ENCODE results near the gene P2RY11. TPM values are rescaled to one million over a fixed set of nuclear protein-coding genes. Genes with fewer than 3 reads are reported as not detected.
A peak's percentile ranks its signal among the peaks of the same experiment; 100 is the strongest.

Gene P2RY11
- total and polyA plus RNA-seq, 2 donors (not counting 1 experiment from before 2014, with no cell fraction given) = 25.8 to 27.1 TPM

DNA sequence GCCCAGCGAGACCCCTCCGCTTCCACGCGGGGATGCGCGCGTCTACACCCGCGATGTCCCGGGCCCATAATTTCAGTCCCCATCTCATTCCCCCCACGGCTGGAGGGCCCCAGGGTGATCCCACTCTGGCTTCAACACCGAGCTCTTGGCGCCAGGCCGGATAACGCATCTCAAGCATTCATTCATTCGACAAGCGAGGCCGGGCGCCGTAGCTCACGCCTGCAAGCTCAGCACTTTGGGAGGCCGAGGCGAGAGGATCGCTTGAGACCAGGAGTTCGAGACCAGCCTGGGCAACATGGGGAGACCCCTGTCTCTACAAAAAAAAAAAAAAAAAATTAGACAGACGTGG, 14.9 kb upstream of the P2RY11 start:
- H3K4me1 Mint-ChIP-seq = peaks cover 39% of the 10 kb centered on the region
- DNase-seq = no peak
- H4K20me1 ChIP-seq (ENCODE audit: control insufficient read depth, insufficient read depth, low read length, poor library complexity, severe bottlenecking) = no peaks in the 10 kb centered on the region
- ChIA-PET CTCF (interaction anchor here (0.7 to 14.9 kb wide), 8 partner anchors 8 to 164 kb away, joined by 3 to 263 read pairs (median 6); partner anchors contain the start of genes EIF3G, MRPL4, P2RY11 and PPAN), POLR2A (interaction anchor here (0.7 to 3.0 kb wide), 7 partner anchors 9 to 155 kb away, joined by 3 to 26 read pairs (median 11); partner anchors contain the start of genes MRPL4, P2RY11 and PPAN)
- H3K27me3 Mint-ChIP-seq = no peaks in the 10 kb centered on the region
- WGBS (ENCODE audit: insufficient coverage) = 47% methylated on average over 26 of the region's 26 CpGs
- peak overlapping the region; percentile 62 to 74 for H3K27ac ChIP-seq (ENCODE audit: low read length in 2 of 2)
- H3K9ac ChIP-seq (ENCODE audit: low read length) = peak overlapping the region; percentile 65
- no peaks in the 10 kb centered on the region for H3K79me2 ChIP-seq (ENCODE audit: control insufficient read depth, insufficient read depth, low read length)
- H3K4me3 ChIP-seq (ENCODE audit: control extremely low read depth in 1 of 5, extremely low read depth in 1 of 5, insufficient read depth in 1 of 5, low read depth in 2 of 5, low read length in 4 of 5) = peak overlapping the region in 4 of 5 experiments; percentile 40 to 55 (median 50)
- TF ChIP-seq EZH2 (IDR thresholded peaks at IDR 0.05; ENCODE audit: borderline replicate concordance, insufficient read depth, low read depth, low read length, poor library complexity, severe bottlenecking) = no peak
- TF ChIP-seq, protein P1, sequence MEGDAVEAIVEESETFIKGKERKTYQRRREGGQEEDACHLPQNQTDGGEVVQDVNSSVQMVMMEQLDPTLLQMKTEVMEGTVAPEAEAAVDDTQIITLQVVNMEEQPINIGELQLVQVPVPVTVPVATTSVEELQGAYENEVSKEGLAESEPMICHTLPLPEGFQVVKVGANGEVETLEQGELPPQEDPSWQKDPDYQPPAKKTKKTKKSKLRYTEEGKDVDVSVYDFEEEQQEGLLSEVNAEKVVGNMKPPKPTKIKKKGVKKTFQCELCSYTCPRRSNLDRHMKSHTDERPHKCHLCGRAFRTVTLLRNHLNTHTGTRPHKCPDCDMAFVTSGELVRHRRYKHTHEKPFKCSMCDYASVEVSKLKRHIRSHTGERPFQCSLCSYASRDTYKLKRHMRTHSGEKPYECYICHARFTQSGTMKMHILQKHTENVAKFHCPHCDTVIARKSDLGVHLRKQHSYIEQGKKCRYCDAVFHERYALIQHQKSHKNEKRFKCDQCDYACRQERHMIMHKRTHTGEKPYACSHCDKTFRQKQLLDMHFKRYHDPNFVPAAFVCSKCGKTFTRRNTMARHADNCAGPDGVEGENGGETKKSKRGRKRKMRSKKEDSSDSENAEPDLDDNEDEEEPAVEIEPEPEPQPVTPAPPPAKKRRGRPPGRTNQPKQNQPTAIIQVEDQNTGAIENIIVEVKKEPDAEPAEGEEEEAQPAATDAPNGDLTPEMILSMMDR (IDR thresholded peaks at IDR 0.05) = no peak
- intact Hi-C loops (cut with micrococcal nuclease) = loop anchor here (1.0 to 5.0 kb wide), 4 partner anchors 10 to 284 kb away; partner anchors contain the start of genes MRPL4, PPAN, SHFL and TYK2
- H3K4me2 ChIP-seq (replicated peaks; ENCODE audit: low read depth, low read length, poor library complexity, severe bottlenecking) = peak overlapping the region; percentile 97
- no peak for ATAC-seq (ENCODE audit: low read depth)
- peaks cover 0 to 4% (median 4%) of the 10 kb centered on the region in 3 donors for H3K9me3 ChIP-seq (ENCODE audit: control extremely low read depth in 1 of 3, control insufficient read depth in 2 of 3, insufficient read depth in 1 of 3, low read length in 2 of 3)
- no peaks in the 10 kb centered on the region for H3K27me3 ChIP-seq (replicated peaks in 1 of 4; ENCODE audit: control extremely low read depth in 1 of 4, control insufficient read depth in 3 of 4, insufficient read depth in 4 of 4, low read length in 3 of 4)
- H3K4me1 ChIP-seq (ENCODE audit: control insufficient read depth in 2 of 2, insufficient read depth in 2 of 2, low read length in 2 of 2) = peaks cover 30 to 51% of the 10 kb centered on the region in 2 donors
- H3K36me3 ChIP-seq (replicated peaks in 1 of 2; ENCODE audit: control extremely low read depth in 1 of 2, control insufficient read depth in 1 of 2, extremely low read depth in 1 of 2, insufficient read depth in 2 of 2, low read length in 1 of 2) = peaks cover 0 to 5% of the 10 kb centered on the region in 2 experiments
- H3K4me3 Mint-ChIP-seq = peak overlapping the region; percentile 69
- H2AFZ ChIP-seq (ENCODE audit: insufficient read depth, low read depth, low read length, poor library complexity, severe bottlenecking) = peak overlapping the region; percentile 92
- peak overlapping the region; percentile 32 for H3K27ac Mint-ChIP-seq
- no peaks in the 10 kb centered on the region for H3K9me3 Mint-ChIP-seq (ENCODE audit: insufficient read depth)

DNA sequence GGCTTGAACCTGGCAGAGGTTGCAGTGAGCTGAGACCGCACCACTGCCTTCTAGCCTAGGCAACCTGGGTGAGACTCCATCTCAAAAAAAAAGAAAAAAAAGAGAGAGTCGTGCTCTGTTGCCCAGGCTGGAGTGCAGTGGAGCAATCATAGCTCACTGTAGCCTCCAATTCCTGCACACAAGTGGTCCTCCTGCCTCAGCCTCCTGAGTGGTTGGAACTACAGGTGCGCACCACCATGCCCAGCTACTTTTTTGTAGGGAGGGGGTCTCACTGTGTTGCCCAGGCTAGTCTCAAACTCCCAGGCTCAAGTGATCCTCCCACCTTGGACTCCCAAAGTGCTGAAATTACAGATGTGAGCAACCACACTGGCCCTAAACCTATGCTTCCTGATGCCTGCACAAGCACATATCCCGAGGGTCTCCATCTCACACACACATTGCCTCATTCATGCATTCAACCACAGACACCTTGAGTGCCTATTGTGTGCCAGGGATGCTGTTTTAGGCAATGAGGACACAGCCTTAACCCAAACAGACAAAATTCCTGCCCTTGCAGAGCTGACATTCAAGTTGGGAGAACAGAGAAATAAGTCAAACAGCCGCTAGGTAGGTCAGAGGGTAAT, 11.2 kb upstream of the P2RY11 start:
- ChIA-PET POLR2A (interaction anchor here (0.5 to 6.1 kb wide), 4 partner anchors 13 to 198 kb away, joined by 5 to 62 read pairs (median 8); partner anchors contain the start of gene P2RY11), CTCF (interaction anchor here (0.6 to 14.9 kb wide), 5 partner anchors 15 to 151 kb away, joined by 3 to 263 read pairs (median 3); partner anchors contain the start of genes EIF3G, MRPL4 and P2RY11)
- peak overlapping the region; percentile 62 for H3K4me3 Mint-ChIP-seq
- H4K20me1 ChIP-seq (ENCODE audit: control insufficient read depth, insufficient read depth, low read length, poor library complexity, severe bottlenecking) = no peaks in the 10 kb centered on the region
- H3K27me3 ChIP-seq (replicated peaks in 1 of 4; ENCODE audit: control extremely low read depth in 1 of 4, control insufficient read depth in 3 of 4, insufficient read depth in 4 of 4, low read length in 3 of 4) = no peaks in the 10 kb centered on the region
- no peaks in the 10 kb centered on the region for H3K9me3 Mint-ChIP-seq (ENCODE audit: insufficient read depth)
- peaks cover 51% of the 10 kb centered on the region for H3K4me1 Mint-ChIP-seq
- H3K4me3 ChIP-seq (ENCODE audit: control extremely low read depth in 1 of 5, extremely low read depth in 1 of 5, insufficient read depth in 1 of 5, low read depth in 2 of 5, low read length in 4 of 5) = no peak overlapping the region
- intact Hi-C loops (cut with micrococcal nuclease) = loop anchor here (10.0 kb wide), 1 partner anchor 305 kb away; the partner anchor contains the start of gene CDC37
- no peaks in the 10 kb centered on the region for H3K79me2 ChIP-seq (ENCODE audit: control insufficient read depth, insufficient read depth, low read length)
- peaks cover 0 to 4% (median 4%) of the 10 kb centered on the region in 3 donors for H3K9me3 ChIP-seq (ENCODE audit: control extremely low read depth in 1 of 3, control insufficient read depth in 2 of 3, insufficient read depth in 1 of 3, low read length in 2 of 3)
- no peak overlapping the region for H3K4me2 ChIP-seq (replicated peaks; ENCODE audit: low read depth, low read length, poor library complexity, severe bottlenecking)
- no peaks in the 10 kb centered on the region for H3K36me3 ChIP-seq (replicated peaks in 1 of 2; ENCODE audit: control extremely low read depth in 1 of 2, control insufficient read depth in 1 of 2, extremely low read depth in 1 of 2, insufficient read depth in 2 of 2, low read length in 1 of 2)
- H3K27ac Mint-ChIP-seq = peak overlapping the region; percentile 71
- H3K4me1 ChIP-seq (ENCODE audit: control insufficient read depth in 2 of 2, insufficient read depth in 2 of 2, low read length in 2 of 2) = peaks cover 58 to 75% of the 10 kb centered on the region in 2 donors
- DNase-seq = no peak
- TF ChIP-seq EZH2 (IDR thresholded peaks at IDR 0.05; ENCODE audit: borderline replicate concordance, insufficient read depth, low read depth, low read length, poor library complexity, severe bottlenecking) = no peak
- TF ChIP-seq, protein P1 (IDR thresholded peaks at IDR 0.05) = no peak
- peak overlapping the region in 1 of 2 donors; percentile 42 for H3K27ac ChIP-seq (ENCODE audit: low read length in 2 of 2)
- no peak overlapping the region for H2AFZ ChIP-seq (ENCODE audit: insufficient read depth, low read depth, low read length, poor library complexity, severe bottlenecking)
- no peak for ATAC-seq (ENCODE audit: low read depth)
- H3K9ac ChIP-seq (ENCODE audit: low read length) = no peak overlapping the region
- H3K27me3 Mint-ChIP-seq = no peaks in the 10 kb centered on the region
- WGBS (ENCODE audit: insufficient coverage) = 94% methylated on average over 4 of the region's 5 CpGs

Measured in B cell (primary cell).